Body of pancreas (tissue), 4 donors: Measurements from ENCODE around the gene TMEM191B. TPM values are rescaled to one million over a fixed set of nuclear protein-coding genes. Genes with fewer than 3 reads are reported as not detected.
A peak's percentile ranks its signal among the peaks of the same experiment; 100 is the strongest.
"Not testable (repeated sequence)": the region's sequence is repeated elsewhere in the genome, so short reads cannot be mapped to it uniquely, and the experiment has no call there.

Source experiments
- ATAC-seq: fragments of 150-250 bp; one replicate; pipeline ENCODE4 v1.9.1; 2016
- DNase-seq, 4 donors: peaks; one replicate each; pipeline ENCODE4 v3.0.0-alpha.2; 2019
- H3K27ac ChIP-seq, 4 donors: fragments of 200-600 bp; sonication (generic); 1 replicate in 3 of 4; 2 replicates in 1 of 4; pipeline versions ENCODE4 v1.5.1 to v1.6.1; 2016 to 2019; ENCODE audit warnings: mild to moderate bottlenecking in 1 of 4, mixed read lengths in 1 of 4, moderate library complexity in 1 of 4
- H3K27me3 ChIP-seq, 2 donors: fragments of 200-600 bp; sonication (generic); one replicate each; pipeline ENCODE4 v1.6.0; 2016; ENCODE audit warnings: mild to moderate bottlenecking in 1 of 2
- H3K36me3 ChIP-seq, 2 donors: fragments of 200-600 bp; sonication (generic); replicated peaks in 1 of 2; 2 replicates each; pipeline ENCODE4 v1.5.1; 2016; ENCODE audit warnings: low read depth in 2 of 2; ENCODE audit not compliant: insufficient read depth in 1 of 2
- H3K4me1 ChIP-seq: fragments of 200-600 bp; sonication (generic); one replicate; pipeline ENCODE4 v1.6.0; 2016
- H3K4me3 ChIP-seq, 2 donors: fragments of 200-600 bp; sonication (generic); 1 replicate in 1 of 2; 2 replicates in 1 of 2; pipeline ENCODE4 v1.5.1; 2016 to 2019
- H3K9me3 ChIP-seq, 3 donors: fragments of 200-600 bp; sonication (generic); 1 replicate in 2 of 3; 2 replicates in 1 of 3; pipeline ENCODE4 v1.5.1; 2016
- WGBS, 2 donors: methylation state at CpG; one replicate each; pipeline ENCODE4 v1.1.5; 2017; 5-methylcytosine and 5-hydroxymethylcytosine counted together
- intact Hi-C: fragments of 100-400 bp; cut with DNase I; formaldehyde crosslinking; loops from one replicate; pipeline ENCODE4 v1.15.1; 2023
- total RNA-seq, 2 donors: library from RNA; depleted of rRNA; stranded (reverse); fragments of >200 nt; gene quantifications; one replicate each; pipeline ENCODE4 v1.1.0, GENCODE V29; 2016

The TMEM191B gene
- total RNA-seq, 2 donors from 2014 or later: 0.78 TPM; not detected in 1

- WGBS, 2 donors: no CpG with 5 or more reads among the region's 16 CpGs
- H3K36me3 ChIP-seq, ATAC-seq, DNase-seq, H3K4me1 ChIP-seq, H3K9me3 ChIP-seq, H3K4me3 ChIP-seq, H3K27me3 ChIP-seq, intact Hi-C loops, H3K27ac ChIP-seq: not testable (repeated sequence)
Measured at GRCh38 chr22:18560099-18560974, 32.7 kb downstream of the TMEM191B start.

DNA sequence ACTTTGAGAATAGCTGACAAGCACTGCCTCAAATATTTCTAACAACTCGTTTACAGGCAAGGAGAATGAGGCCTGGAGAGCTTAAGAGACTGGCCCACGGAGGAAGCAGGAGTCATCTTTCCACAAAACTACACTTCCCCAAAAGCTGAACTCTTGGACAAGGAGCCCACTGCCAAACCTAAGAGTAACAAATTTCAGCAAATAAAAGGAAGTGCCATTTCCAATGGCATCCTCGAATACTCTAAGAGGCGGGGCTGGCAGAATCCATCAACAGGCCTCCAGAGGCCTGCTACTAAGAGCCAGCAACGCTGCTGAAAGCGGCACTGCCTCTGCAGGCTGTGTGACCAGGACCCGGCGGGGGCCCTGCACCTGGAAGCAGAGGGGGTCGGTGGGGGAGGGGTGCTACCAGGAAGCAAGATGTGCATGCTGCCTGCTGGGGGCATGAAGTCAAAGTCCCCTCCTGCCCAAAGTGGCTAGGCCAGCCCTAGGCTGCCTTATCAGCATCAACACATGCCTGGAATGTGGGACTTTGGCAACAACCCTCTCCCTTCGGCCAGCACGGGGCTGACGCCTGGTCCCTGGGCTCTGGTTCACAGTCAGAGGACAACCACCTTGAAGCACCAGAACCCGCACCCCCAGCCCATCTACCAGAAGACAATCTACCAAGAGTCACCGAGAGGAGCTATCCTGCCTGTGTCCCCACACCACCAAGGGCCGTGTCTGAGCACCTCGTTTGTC is 43.1 kb downstream of the TMEM191B start:
- no CpG with 5 or more reads among the region's 16 CpGs for WGBS, 2 donors
- peak; percentile 47 for ATAC-seq

DNA sequence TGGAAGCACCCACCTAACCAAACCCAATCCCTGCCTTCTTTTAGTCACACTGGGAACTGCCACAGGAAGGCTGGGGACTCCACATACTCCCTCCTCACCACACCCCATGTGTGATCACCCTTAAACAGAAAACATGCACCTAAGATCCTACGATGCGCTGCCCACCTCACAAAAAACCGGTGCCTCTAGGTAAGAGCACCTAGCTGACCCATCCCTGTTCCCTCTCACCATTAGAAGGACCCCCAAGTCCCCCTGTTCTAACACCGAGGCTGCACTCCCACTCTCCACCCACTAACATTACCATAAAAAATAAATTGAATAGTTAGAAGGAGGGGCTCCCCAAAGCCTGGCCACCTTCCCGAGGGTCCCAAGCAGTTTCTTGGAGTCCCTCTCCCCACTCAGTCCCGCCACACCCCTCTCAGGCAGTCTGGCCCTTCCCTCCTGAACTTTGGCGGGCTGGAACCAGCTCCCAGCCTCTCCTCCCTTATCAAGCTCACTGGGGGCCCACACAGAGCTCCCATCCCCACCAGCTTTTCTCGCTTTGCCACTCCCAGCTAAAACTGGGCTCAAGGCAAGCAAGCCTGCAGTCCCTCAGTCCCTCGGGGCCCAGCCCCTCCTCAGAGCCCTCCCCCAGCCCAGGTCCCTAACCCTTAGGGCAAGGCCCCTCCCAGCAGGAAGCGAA is 46.0 kb downstream of the TMEM191B start:
- H3K4me1 ChIP-seq, H3K27me3 ChIP-seq, H3K36me3 ChIP-seq, intact Hi-C loops, H3K27ac ChIP-seq, H3K9me3 ChIP-seq, ATAC-seq, H3K4me3 ChIP-seq: not testable (repeated sequence)
- WGBS, 2 donors: 89 to 90% methylated on average over 7 of the region's 10 CpGs
- DNase-seq: peak in 1 of 4 donors; percentile 1

More for the DNA sequence above, 43.1 kb downstream of the TMEM191B start:
- intact Hi-C loops, H3K27me3 ChIP-seq, H3K4me1 ChIP-seq, H3K36me3 ChIP-seq, H3K27ac ChIP-seq, H3K4me3 ChIP-seq, H3K9me3 ChIP-seq: not testable (repeated sequence)
- DNase-seq: peak in 1 of 4 donors; percentile 1

DNA sequence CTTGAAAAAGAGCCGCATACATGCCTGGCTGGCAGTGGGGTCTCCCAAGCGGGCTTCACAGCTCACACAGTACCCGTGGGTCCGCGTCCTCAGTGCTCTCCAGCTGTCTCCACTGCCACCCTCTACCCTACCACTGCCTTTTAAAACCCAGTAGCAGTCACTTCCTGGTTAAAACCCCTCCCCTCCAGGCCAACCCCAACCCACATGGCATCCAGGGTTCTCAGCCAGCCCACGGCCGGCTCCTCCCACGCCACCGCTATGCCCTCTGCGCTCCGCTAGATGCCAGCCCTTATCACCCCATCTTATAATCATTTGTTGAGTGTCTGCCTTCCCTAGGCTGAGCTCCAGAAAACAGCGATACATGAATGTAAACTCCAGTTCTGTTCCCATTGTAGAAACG is 47.0 kb downstream of the TMEM191B start:
- H3K36me3 ChIP-seq, H3K27ac ChIP-seq, H3K27me3 ChIP-seq, DNase-seq, H3K9me3 ChIP-seq, intact Hi-C loops, H3K4me1 ChIP-seq, H3K4me3 ChIP-seq: not testable (repeated sequence)
- ATAC-seq: peak; percentile 58
- WGBS, 2 donors: no CpG with 5 or more reads among the region's 13 CpGs

- H3K9me3 ChIP-seq, H3K36me3 ChIP-seq: not testable (repeated sequence)
- WGBS, 2 donors: no CpG with 5 or more reads among the region's 9 CpGs
Measured at GRCh38 chr22:18575686-18576085, 48.1 kb downstream of the TMEM191B start.

DNA sequence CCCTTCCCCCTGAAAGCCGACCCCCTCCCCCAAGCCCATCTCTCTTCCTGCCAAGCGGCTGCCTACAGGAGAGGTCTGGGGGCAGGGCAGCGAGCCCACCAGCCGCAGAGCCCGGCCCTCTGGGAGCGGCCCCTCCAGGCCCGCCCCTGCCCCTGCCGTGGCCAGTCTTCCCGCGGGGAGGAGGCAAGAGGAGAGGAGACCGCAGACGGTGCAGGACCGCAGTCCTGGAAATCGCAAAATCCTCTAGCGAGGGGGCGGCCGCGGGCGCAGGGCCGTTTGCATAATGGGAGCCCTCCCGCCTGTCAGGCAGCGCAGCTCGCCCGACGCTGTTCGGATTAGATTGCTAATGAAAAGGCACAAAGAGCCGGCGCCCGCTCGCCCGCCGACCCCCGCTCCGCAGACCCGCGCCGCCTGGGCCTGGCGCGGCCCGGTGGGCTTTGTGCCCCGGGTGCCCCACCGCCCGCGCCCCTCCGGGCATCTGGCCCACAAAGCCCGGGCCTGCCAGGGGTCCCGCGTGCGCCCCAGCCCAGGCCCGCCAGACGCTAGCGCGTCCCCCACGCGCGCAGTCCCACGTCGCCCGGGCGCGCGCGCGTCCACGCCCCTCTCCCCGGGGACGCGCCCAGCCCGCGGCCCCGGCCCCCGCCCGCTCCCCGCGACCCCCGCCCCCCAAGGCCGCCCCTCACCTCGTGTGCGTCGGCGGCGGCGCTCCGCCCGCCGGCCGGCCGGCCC is 49.7 kb downstream of the TMEM191B start:
- intact Hi-C loops, H3K4me3 ChIP-seq: not testable (repeated sequence)
- peak; percentile 43 for ATAC-seq

More at GRCh38 chr22:18575686-18576085, 48.1 kb downstream of the TMEM191B start:
- H3K4me1 ChIP-seq, intact Hi-C loops, H3K4me3 ChIP-seq, ATAC-seq, H3K27me3 ChIP-seq, H3K27ac ChIP-seq, DNase-seq: not testable (repeated sequence)

GRCh38 chr22:18577847-18578246 is 50.2 kb downstream of the TMEM191B start:
- WGBS, 2 donors: no CpG with 5 or more reads among the region's 53 CpGs
- H3K4me3 ChIP-seq, H3K27ac ChIP-seq, H3K27me3 ChIP-seq, H3K9me3 ChIP-seq, intact Hi-C loops, H3K36me3 ChIP-seq, H3K4me1 ChIP-seq: not testable (repeated sequence)
- DNase-seq (peak in 1 of 4 donors; percentile 52), ATAC-seq (peak; percentile 92)

More for the DNA sequence above, 49.7 kb downstream of the TMEM191B start:
- H3K27me3 ChIP-seq, H3K36me3 ChIP-seq, H3K9me3 ChIP-seq, H3K27ac ChIP-seq, DNase-seq, H3K4me1 ChIP-seq: not testable (repeated sequence)
- WGBS, 2 donors: no CpG with 5 or more reads among the region's 88 CpGs

Other genes with a start within 250 kb of the TMEM191B start
- not detected for gene GGTLC3, start 9.6 kb upstream of the TMEM191B start, total RNA-seq
- under 1 TPM in 1 of 2 donors, not detected in 1; 0.78 TPM for gene RIMBP3, start 84.1 kb downstream of the TMEM191B start, total RNA-seq